HCT116 (cell line): ENCODE results near the gene C20orf144. TPM values are rescaled to one million over a fixed set of nuclear protein-coding genes. Genes with fewer than 3 reads are reported as not detected.
A peak's percentile ranks its signal among the peaks of the same experiment; 100 is the strongest.

Experiments
- ATAC-seq: fragments of 200-7000 bp; cut with Tn5 transposase; 2 replicates; pipeline ENCODE4 v1.9.1; 2020; ENCODE audit warnings: mild to moderate bottlenecking, moderate library complexity
- BruUV-seq: library from RNA; stranded (reverse); fragments of 400-500 nt; replicated peaks from 2 replicates; lab custom pipeline; 2021; lab: Mats Ljungman, UMichigan
- CTCF ChIA-PET: fragments of 300-600 bp; sonication (Branson Sonifier 250); formaldehyde crosslinking; loops from one replicate; lab custom pipeline; 2021; ENCODE audit warnings: antibody characterized with exemption; lab: Charles Lee
- POLR2A ChIA-PET: fragments of 300-600, 350-600 bp; sonication (Branson Sonifier 250); formaldehyde crosslinking; loops from one replicate; lab custom pipeline; 2021; ENCODE audit warnings: antibody characterized with exemption; lab: Charles Lee
- RAD21 ChIA-PET, 2 experiments: fragments of 300-600 bp; sonication (Branson Sonifier 250); formaldehyde crosslinking; loops; one replicate each; lab custom pipeline; 2023; ENCODE audit warnings: low total read pairs in 2 of 2; ENCODE audit not compliant: uncharacterized antibody in 2 of 2, unreplicated experiment in 2 of 2, low non-redundant PET in 1 of 2; lab: Charles Lee
- DNase-seq: peaks from one replicate; pipeline ENCODE4 v3.0.0-alpha.2; 2010; ENCODE audit warnings: low read depth, low spot score
- H2AFZ ChIP-seq: fragments of 200-600 bp; shearing (Covaris generic), sonication (generic); 2 replicates; pipeline ENCODE4 v1.6.1; 2017; ENCODE audit warnings: low read depth, mixed run types, mixed read lengths, antibody characterized with exemption, low read length; ENCODE audit not compliant: poor library complexity, severe bottlenecking
- H3K27ac ChIP-seq: 2 replicates; pipeline ENCODE4 v1.5.1; 2012; ENCODE audit warnings: low read depth, low read length
- H3K27me3 ChIP-seq: fragments of 200-600 bp; sonication (generic); 2 replicates; pipeline ENCODE4 v1.6.1; 2016; ENCODE audit warnings: mixed run types, low read length, mixed read lengths; ENCODE audit not compliant: insufficient read depth
- H3K36me3 ChIP-seq, 2 experiments: fragments of 200-500 bp in 1 of 2; fragments of 200-600 bp in 1 of 2; sonication (Bioruptor generic) in 1 of 2; sonication (generic) in 1 of 2; 2 replicates each; pipeline versions ENCODE4 v1.5.1 to v1.6.1; 2014 to 2016; ENCODE audit warnings: low read length in 2 of 2, inconsistent platforms in 1 of 2, mixed read lengths in 1 of 2, mixed run types in 1 of 2; ENCODE audit not compliant: insufficient read depth in 2 of 2, control insufficient read depth in 1 of 2
- H3K4me1 ChIP-seq, 2 experiments: fragments of 200-600 bp in 1 of 2; sonication (generic) in 1 of 2; 2 replicates each; pipeline versions ENCODE4 v1.5.1 to v1.6.1; 2012 to 2017; ENCODE audit warnings: low read length in 2 of 2, inconsistent platforms in 1 of 2, mild to moderate bottlenecking in 1 of 2, mixed read lengths in 1 of 2, mixed run types in 1 of 2, moderate library complexity in 1 of 2; ENCODE audit not compliant: insufficient read depth in 2 of 2, control insufficient read depth in 1 of 2
- H3K4me2 ChIP-seq: fragments of 200-600 bp; sonication (generic); 2 replicates; pipeline ENCODE4 v1.6.1; 2017; ENCODE audit warnings: mixed run types, low read length, mixed read lengths
- H3K4me3 ChIP-seq, 2 experiments: fragments of 200-600 bp in 1 of 2; sonication (generic) in 1 of 2; replicated peaks in 1 of 2; 2 replicates each; pipeline ENCODE4 v1.5.1; 2011 to 2016; ENCODE audit warnings: low read length in 2 of 2, control low read depth in 1 of 2, low read depth in 1 of 2, mild to moderate bottlenecking in 1 of 2, mixed read lengths in 1 of 2, mixed run types in 1 of 2
- H3K79me2 ChIP-seq: fragments of 200-600 bp; sonication (generic); 2 replicates; pipeline ENCODE4 v1.6.1; 2017; ENCODE audit warnings: mild to moderate bottlenecking, mixed run types, low read length, moderate library complexity, mixed read lengths; ENCODE audit not compliant: insufficient read depth
- H3K9ac ChIP-seq: fragments of 200-600 bp; sonication (generic); 2 replicates; pipeline ENCODE4 v1.6.1; 2016; ENCODE audit warnings: low read length, mixed read lengths
- H3K9me2 ChIP-seq: fragments of 200-600 bp; sonication (generic), shearing (Covaris generic); 2 replicates; pipeline ENCODE4 v1.6.1; 2017; ENCODE audit warnings: mixed run types, mild to moderate bottlenecking, moderate library complexity; ENCODE audit not compliant: insufficient read depth
- H3K9me3 ChIP-seq, 2 experiments: fragments of 200-500 bp in 1 of 2; fragments of 200-600 bp in 1 of 2; sonication (Bioruptor generic) in 1 of 2; sonication (generic) in 1 of 2; 2 replicates each; pipeline ENCODE4 v1.6.1; 2014 to 2017; ENCODE audit warnings: low read length in 2 of 2, mixed read lengths in 2 of 2, inconsistent platforms in 1 of 2, low read depth in 1 of 2, mild to moderate bottlenecking in 1 of 2, mixed run types in 1 of 2, moderate library complexity in 1 of 2; ENCODE audit not compliant: control insufficient read depth in 1 of 2, insufficient read depth in 1 of 2
- H4K20me1 ChIP-seq: fragments of 200-600 bp; sonication (generic), shearing (Covaris generic); 2 replicates; pipeline ENCODE4 v1.6.1; 2017; ENCODE audit warnings: mixed run types, mild to moderate bottlenecking, moderate library complexity; ENCODE audit not compliant: insufficient read depth
- POLR2A ChIP-seq: IDR thresholded peaks from 2 replicates; pipeline ENCODE4 v1.7.0; 2011; ENCODE audit warnings: borderline replicate concordance; ENCODE audit not compliant: insufficient read depth, insufficient read length; ENCODE audit errors: extremely low read depth
- POLR2AphosphoS5 ChIP-seq: IDR thresholded peaks from 2 replicates; pipeline ENCODE4 v1.6.1; 2011; ENCODE audit warnings: mild to moderate bottlenecking, low read depth, low read length, moderate library complexity
- SP1 ChIP-seq: IDR thresholded peaks from 2 replicates; pipeline ENCODE4 v1.6.1; 2012; ENCODE audit warnings: low read depth
- YY1 ChIP-seq: IDR thresholded peaks from 2 replicates; pipeline ENCODE4 v1.6.1; 2011; ENCODE audit warnings: low read length, low read depth, moderate library complexity, mild to moderate bottlenecking; ENCODE audit not compliant: insufficient replicate concordance; ENCODE audit errors: extremely low read depth
- ZFX ChIP-seq: fragments of 450-650 bp; IDR thresholded peaks from 2 replicates; pipeline ENCODE4 v1.6.1; 2017
- intact Hi-C: fragments of 100-400 bp; cut with micrococcal nuclease; formaldehyde crosslinking; loops from 2 replicates; pipeline ENCODE4 v1.10.0; 2022
- total RNA-seq: library from RNA; stranded (reverse); gene quantifications from one replicate; pipeline ENCODE4 v1.2.1, GENCODE V29; 2021; ENCODE audit not compliant: unreplicated experiment
- TF ChIP-seq, protein P1 (sequence below): IDR thresholded peaks from 2 replicates; pipeline ENCODE4 v1.6.1; 2011; ENCODE audit warnings: mild to moderate bottlenecking, low read length, moderate library complexity; ENCODE audit not compliant: insufficient replicate concordance; ENCODE audit errors: extremely low read depth

Gene C20orf144
- total RNA-seq, 1 experiment from 2014 or later, result 0.37 TPM

DNA sequence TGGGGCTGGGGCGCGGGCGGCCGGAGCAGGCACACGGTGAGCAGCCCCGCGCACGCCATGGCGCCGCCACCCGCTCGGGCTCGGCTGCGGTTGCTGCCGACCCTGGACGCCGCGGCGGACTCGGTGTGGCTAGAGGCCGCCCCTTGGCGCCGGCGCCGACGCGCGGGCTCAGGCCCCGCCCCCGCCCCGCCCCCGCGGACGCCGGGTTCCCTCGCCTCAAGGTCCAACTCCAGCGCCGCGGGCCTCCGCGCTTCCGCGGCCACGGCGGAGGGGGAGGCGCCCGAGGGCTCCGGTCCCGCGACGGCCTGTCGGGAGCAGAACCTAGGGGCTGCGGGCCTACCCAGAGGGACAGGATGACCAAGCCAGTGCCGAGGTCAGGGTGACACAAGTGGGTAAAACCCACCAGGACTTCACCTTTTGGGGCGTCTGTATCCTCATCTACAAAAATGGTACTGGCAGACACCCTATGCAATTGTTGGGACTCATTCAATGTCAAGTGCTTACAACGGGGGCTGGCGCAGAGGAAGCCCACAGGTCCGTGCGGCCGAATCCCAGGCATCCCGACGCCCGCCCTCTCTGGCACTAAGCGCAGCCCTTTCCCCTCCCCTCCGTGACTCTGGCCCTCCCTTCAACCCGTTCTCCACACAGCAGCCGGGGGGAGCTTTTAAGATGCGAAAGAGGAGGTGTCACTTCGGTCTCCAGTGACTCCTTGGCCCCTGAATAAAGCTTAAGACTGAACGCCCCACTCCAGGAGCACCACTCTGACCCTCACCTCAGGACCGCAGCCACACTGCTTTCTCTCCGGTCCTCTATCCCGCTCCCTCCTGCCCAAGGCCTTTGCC is 12.4 kb downstream of the C20orf144 start, which contains the start of gene NECAB3:
Gene NECAB3, minus strand, starts transcription at position 135 of the 842 bp plus-strand sequence. Its CDS starts 76 bp downstream, at position 59.
- ChIA-PET POLR2A (no interaction called here), CTCF (no interaction called here), RAD21 (no interaction called here)
- intact Hi-C loops, result no loop called here
- no peak within 1 kb of the TSS for H2AFZ ChIP-seq
- peak; percentile 89 for ATAC-seq
- H3K4me1 ChIP-seq, result peaks cover 15 to 24% of the 10 kb centered on the region in 2 experiments
- DNase-seq, result no peak
- no peaks in the 10 kb centered on the region for H3K9me2 ChIP-seq
- H3K9ac ChIP-seq, result peak within 1 kb of the TSS; percentile 89
- peak within 1 kb of the TSS; percentile 96 for H3K4me2 ChIP-seq
- BruUV-seq, result no TSS peak
- H3K4me3 ChIP-seq, result peak within 1 kb of the TSS; percentile 70 to 85
- H3K79me2 ChIP-seq, result peaks cover 26% of the 10 kb centered on the region; the same call in 1 of the 2 replicates
- peaks cover 7 to 11% of the 10 kb centered on the region in 2 experiments; a peak in 3 of 4 replicates for H3K36me3 ChIP-seq
- H4K20me1 ChIP-seq, result no peaks in the 10 kb centered on the region
- TF ChIP-seq ZFX, result peak; percentile 25; the same call in 1 of the 2 replicates
- peak; percentile 92 for TF ChIP-seq POLR2AphosphoS5
- no peak for TF ChIP-seq YY1
- no peak for TF ChIP-seq SP1
- TF ChIP-seq, protein P1, sequence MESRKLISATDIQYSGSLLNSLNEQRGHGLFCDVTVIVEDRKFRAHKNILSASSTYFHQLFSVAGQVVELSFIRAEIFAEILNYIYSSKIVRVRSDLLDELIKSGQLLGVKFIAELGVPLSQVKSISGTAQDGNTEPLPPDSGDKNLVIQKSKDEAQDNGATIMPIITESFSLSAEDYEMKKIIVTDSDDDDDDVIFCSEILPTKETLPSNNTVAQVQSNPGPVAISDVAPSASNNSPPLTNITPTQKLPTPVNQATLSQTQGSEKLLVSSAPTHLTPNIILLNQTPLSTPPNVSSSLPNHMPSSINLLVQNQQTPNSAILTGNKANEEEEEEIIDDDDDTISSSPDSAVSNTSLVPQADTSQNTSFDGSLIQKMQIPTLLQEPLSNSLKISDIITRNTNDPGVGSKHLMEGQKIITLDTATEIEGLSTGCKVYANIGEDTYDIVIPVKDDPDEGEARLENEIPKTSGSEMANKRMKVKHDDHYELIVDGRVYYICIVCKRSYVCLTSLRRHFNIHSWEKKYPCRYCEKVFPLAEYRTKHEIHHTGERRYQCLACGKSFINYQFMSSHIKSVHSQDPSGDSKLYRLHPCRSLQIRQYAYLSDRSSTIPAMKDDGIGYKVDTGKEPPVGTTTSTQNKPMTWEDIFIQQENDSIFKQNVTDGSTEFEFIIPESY, result no peak
- peak; percentile 84 for TF ChIP-seq POLR2A
- TF ChIP-seq, all 23 proteins: peak for 3
- H3K27ac ChIP-seq, result peak within 1 kb of the TSS; percentile 71
- no peaks in the 10 kb centered on the region for H3K9me3 ChIP-seq
- no peaks in the 10 kb centered on the region for H3K27me3 ChIP-seq
